ENCODE data around the gene ZBTB7C. TPM values are rescaled to one million over a fixed set of nuclear protein-coding genes. Genes with fewer than 3 reads are reported as not detected.

The ZBTB7C gene
- total and polyA plus RNA-seq, 2 of the 8 experiments (the other 6 are each of a cell fraction or from before 2014, with no cell fraction given) = 0.15 to 0.45 TPM

DNA sequence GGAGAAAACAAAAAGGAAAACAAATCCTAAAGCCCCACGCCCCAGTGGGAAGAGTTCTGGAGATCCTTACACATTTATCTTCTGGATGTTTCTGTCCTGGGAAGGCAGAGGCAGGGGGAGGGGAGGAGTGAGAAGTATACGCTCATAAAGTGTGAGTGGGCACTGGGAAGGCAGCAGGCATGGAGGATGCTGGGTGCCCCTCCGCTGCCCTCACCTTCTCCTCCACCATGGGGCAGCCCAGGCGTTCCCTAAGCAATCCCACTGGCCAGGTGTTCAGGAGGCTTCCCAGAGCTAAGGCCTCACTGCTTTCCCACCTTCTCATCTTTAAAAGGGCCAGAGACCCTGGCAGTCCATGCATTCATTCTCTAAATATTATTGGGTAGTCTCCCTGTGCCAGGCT, 366.8 kb downstream of the ZBTB7C start:
- Histone ChIP-seq H2BK15ac (ENCODE audit: low read length) (no peak overlapping the region), H3K4ac (replicated peaks; ENCODE audit: insufficient read length, low read depth, low read length) (no peak overlapping the region), H3K14ac (ENCODE audit: insufficient read length) (no peak overlapping the region), H4K8ac (ENCODE audit: extremely low read depth, insufficient read depth, low read length) (no peak overlapping the region), H2BK5ac (ENCODE audit: low read depth, low read length) (no peak overlapping the region), H3K4me1 (replicated peaks in 1 of 4; ENCODE audit: control insufficient read depth in 3 of 4, insufficient read depth in 4 of 4, low read length in 3 of 4) (no peaks in the 10 kb centered on the region), H2AFZ (ENCODE audit: low read length) (no peak overlapping the region), H3K9me3 (ENCODE audit: insufficient read depth in 2 of 2, low read depth in 1 of 2, low read length in 1 of 2) (0 out of 4 replicates have a peak, but pooled peaks cover 0 to 5% of the 10 kb centered on the region in 2 experiments), H4K20me1 (replicated peaks in 1 of 2; ENCODE audit: control insufficient read depth in 1 of 2, insufficient read depth in 2 of 2, low read length in 2 of 2) (no peaks in the 10 kb centered on the region), H3K18ac (ENCODE audit: extremely low read depth, low read length) (no peak overlapping the region), H3K56ac (replicated peaks; ENCODE audit: insufficient read length, low read depth, low read length) (no peak overlapping the region), H3K27ac (ENCODE audit: low read depth, low read length) (no peak overlapping the region), H3K9ac (replicated peaks in 1 of 4; ENCODE audit: extremely low read depth in 1 of 4, low read depth in 3 of 4, low read length in 3 of 4) (no peak overlapping the region), H3K23ac (ENCODE audit: insufficient read length) (no peak overlapping the region), H3K4me3 (ENCODE audit: extremely low read depth in 1 of 4, insufficient read depth in 2 of 4, low read depth in 3 of 4, low read length in 4 of 4) (no peak overlapping the region), H3K23me2 (ENCODE audit: low read depth, low read length) (no peaks in the 10 kb centered on the region), H3K4me2 (ENCODE audit: insufficient read depth in 1 of 2, low read depth in 2 of 2, low read length in 2 of 2) (no peak overlapping the region), H3K27me3 (replicated peaks in 1 of 4; ENCODE audit: control insufficient read depth in 3 of 4, extremely low read depth in 1 of 4, insufficient read depth in 3 of 4, low read length in 3 of 4) (no peaks in the 10 kb centered on the region; a peak in 2 of 7 replicates), H3K79me2 (ENCODE audit: control insufficient read depth in 1 of 2, insufficient read depth in 2 of 2, low read length in 2 of 2) (no peaks in the 10 kb centered on the region), H3K79me1 (ENCODE audit: low read depth, low read length) (no peaks in the 10 kb centered on the region), H2BK12ac (ENCODE audit: low read depth, low read length) (no peak overlapping the region), H2BK20ac (ENCODE audit: low read length) (no peak overlapping the region), H2AK5ac (ENCODE audit: low read depth, low read length) (no peak overlapping the region), H4K5ac (ENCODE audit: insufficient read length, low read depth, low read length) (no peak overlapping the region), H3K36me3 (ENCODE audit: control insufficient read depth in 2 of 4, insufficient read depth in 4 of 4, low read length in 3 of 4) (no peaks in the 10 kb centered on the region), H2BK120ac (replicated peaks; ENCODE audit: low read depth, low read length) (no peak overlapping the region), H4K91ac (replicated peaks; ENCODE audit: insufficient read length, low read length) (no peak overlapping the region)
- DNase-seq (ENCODE audit: low read depth in 1 of 2, low spot score in 2 of 2) (no peak), FAIRE-seq (no peak)
- ChIA-PET CTCF (ENCODE audit: partially characterized antibody) (interaction anchor here (0.6 to 1.5 kb wide), 5 partner anchors 12 to 403 kb away, joined by 3 read pairs; no protein-coding TSS in a partner anchor), POLR2A (ENCODE audit: partially characterized antibody) (no interaction called here)
- no peak for TF ChIP-seq SUZ12 (IDR thresholded peaks at IDR 0.05; ENCODE audit: low read length)
- TF ChIP-seq GABPA (IDR thresholded peaks at IDR 0.05; ENCODE audit: borderline replicate concordance, insufficient read depth, low read length) = no peak
- no peak for TF ChIP-seq SAP30 (IDR thresholded peaks at IDR 0.05; ENCODE audit: insufficient read depth, insufficient replicate concordance, low read length)
- TF ChIP-seq JUN (IDR thresholded peaks at IDR 0.05; ENCODE audit: low read depth, low read length) = no peak
- TF ChIP-seq TEAD4 (IDR thresholded peaks at IDR 0.05; ENCODE audit: low read depth, low read length) = no peak
- TF ChIP-seq BACH1 (IDR thresholded peaks at IDR 0.05; ENCODE audit: low read length) = no peak
- TF ChIP-seq RAD21 (IDR thresholded peaks at IDR 0.05 in 1 of 2, conservative IDR thresholded peaks at IDR 0.05 in 1 of 2; ENCODE audit: low read depth in 2 of 2, low read length in 2 of 2) = 0 out of 4 replicates have a peak, but pooled peaks of 1 of the 2 experiments have one; percentile 5
- 98% methylated on average over 4 of the region's 4 CpGs; no CpG with 5 or more reads in 1 of the 2 experiments for WGBS, 2 experiments (ENCODE audit: extremely low coverage in 1 of 2, insufficient coverage in 1 of 2, insufficient read length in 1 of 2, insufficient replicate concordance in 2 of 2, low coverage in 1 of 2, low lambda C conversion rate in 2 of 2, missing lambda C conversion rate in 1 of 2)
